Subcutaneous adipose tissue (tissue), 4 donors: ENCODE results near the gene TSKS. TPM values are rescaled to one million over a fixed set of nuclear protein-coding genes. Genes with fewer than 3 reads are reported as not detected.

Experiments
- CTCF ChIP-seq: fragments of 450-650 bp; IDR thresholded peaks from one replicate; pipeline ENCODE4 v1.5.1; 2016; ENCODE audit warnings: low read depth, mild to moderate bottlenecking, control low read depth, antibody characterized with exemption, moderate library complexity
- total RNA-seq, 4 donors: library from RNA; depleted of rRNA; stranded (reverse); fragments of >200 nt; gene quantifications; one replicate each; pipeline ENCODE4 v1.1.0, GENCODE V29; 2016

TSKS gene
- total RNA-seq, 4 donors from 2014 or later: 0.49 to 2.8 (median 0.59) TPM

- no peak for TF ChIP-seq CTCF
These were observed 3.2 kb upstream of the TSKS start for GRCh38 chr19:49766007-49766929.

- TF ChIP-seq CTCF: no peak
These were observed 1.2 kb upstream of the TSKS start for GRCh38 chr19:49764341-49764740.

- TF ChIP-seq CTCF: no peak
These were observed 1.3 kb downstream of the TSKS start for GRCh38 chr19:49761625-49762311.

GRCh38 chr19:49761249-49761624, 1.9 kb downstream of the TSKS start:
- TF ChIP-seq CTCF: no peak

- TF ChIP-seq CTCF: no peak
These were observed 4.8 kb downstream of the TSKS start for GRCh38 chr19:49758292-49758691.

- no peak for TF ChIP-seq CTCF
These were observed 7.2 kb downstream of the TSKS start for GRCh38 chr19:49755956-49756355.

GRCh38 chr19:49752701-49753100, 10.4 kb downstream of the TSKS start:
- TF ChIP-seq CTCF: no peak
